Stomach (tissue), 9 donors: Measurements from ENCODE around the gene COX7A2. TPM values are rescaled to one million over a fixed set of nuclear protein-coding genes. Genes with fewer than 3 reads are reported as not detected.

ENCODE experiments used
- DNase-seq, 2 donors: peaks; one replicate each; pipeline versions ENCODE4 v3.0.0 to v3.0.0-alpha.2; 2013 to 2019
- H3K27ac ChIP-seq, 5 donors: fragments of 200-600 bp in 4 of 5; sonication (generic) in 4 of 5; one replicate each; pipeline ENCODE4 v1.5.1; 2013 to 2019; ENCODE audit warnings: mild to moderate bottlenecking in 1 of 5, moderate library complexity in 1 of 5
- H3K27me3 ChIP-seq, 3 donors: fragments of 200-600 bp; sonication (generic); one replicate each; pipeline ENCODE4 v1.5.1; 2017 to 2019; ENCODE audit warnings: mixed run types in 1 of 3
- H3K36me3 ChIP-seq, 4 donors: fragments of 200-600 bp; sonication (generic); 1 replicate in 3 of 4; 2 replicates in 1 of 4; pipeline ENCODE4 v1.5.1; 2016 to 2019
- H3K4me1 ChIP-seq, 4 donors: fragments of 200-600 bp; sonication (generic); one replicate each; pipeline ENCODE4 v1.5.1; 2016 to 2019
- H3K4me3 ChIP-seq, 4 donors: fragments of 200-600 bp; sonication (generic) in 3 of 4; one replicate each; pipeline ENCODE4 v1.5.1; 2016 to 2019; ENCODE audit warnings: mild to moderate bottlenecking in 1 of 4
- H3K9me3 ChIP-seq, 4 donors: fragments of 200-600 bp; sonication (generic); one replicate each; pipeline ENCODE4 v1.5.1; 2016 to 2019
- EP300 ChIP-seq: sonication (generic); formaldehyde crosslinking; IDR thresholded peaks from one replicate; pipeline ENCODE4 v1.6.1; 2017; ENCODE audit warnings: antibody characterized with exemption
- POLR2A ChIP-seq, 4 donors: fragments of 450-650 bp; IDR thresholded peaks; one replicate each; pipeline ENCODE4 v1.6.1; 2016; ENCODE audit warnings: antibody characterized with exemption in 4 of 4, control low read depth in 2 of 4, mild to moderate bottlenecking in 1 of 4, moderate library complexity in 1 of 4
- POLR2AphosphoS5 ChIP-seq, 3 donors: sonication (generic); formaldehyde crosslinking; IDR thresholded peaks; one replicate each; pipeline ENCODE4 v1.6.1; 2016; ENCODE audit warnings: antibody characterized with exemption in 3 of 3
- WGBS, 5 donors: extraction: QIAGEN DNeasy Blood & Tissue Kit in 3 of 5; methylation state at CpG; one replicate each; pipeline versions ENCODE4 v1.1.5 to v1.1.7; 2013 to 2018; 5-methylcytosine and 5-hydroxymethylcytosine counted together
- intact Hi-C: fragments of 100-400 bp; cut with DNase I; formaldehyde crosslinking; loops from one replicate; pipeline ENCODE4 v1.15.1; 2023; ENCODE audit warnings: low total_unique reads
- polyA plus RNA-seq, 3 donors: library from polyadenylated mRNA; stranded (reverse); fragments of 200-250 nt; gene quantifications; one replicate each; pipeline ENCODE4 v1.2.3, GENCODE V29; 2013
- total RNA-seq, 5 donors: library from RNA; depleted of rRNA; stranded (reverse); fragments of >200 nt; gene quantifications; one replicate each; pipeline versions ENCODE4 v1.1.0 to v1.2.3, GENCODE V29; 2014 to 2016
- TF ChIP-seq, protein P1 (sequence below), 7 experiments: fragments of 450-650 bp in 4 of 7; fragments of 200-600 bp in 3 of 7; sonication (generic) in 3 of 7; IDR thresholded peaks; one replicate each; pipeline ENCODE4 v1.5.1; 2016 to 2019; ENCODE audit warnings: antibody characterized with exemption in 7 of 7, control low read depth in 2 of 7, mild to moderate bottlenecking in 1 of 7
- donor health status: healthy with polysubstance abuse.
- donor health status: Bipolar disorder and iron deficiency.
- donor health status: healthy.

Gene COX7A2
- total and polyA plus RNA-seq, 8 donors, result 27.8 to 1,513 (median 406) TPM

DNA sequence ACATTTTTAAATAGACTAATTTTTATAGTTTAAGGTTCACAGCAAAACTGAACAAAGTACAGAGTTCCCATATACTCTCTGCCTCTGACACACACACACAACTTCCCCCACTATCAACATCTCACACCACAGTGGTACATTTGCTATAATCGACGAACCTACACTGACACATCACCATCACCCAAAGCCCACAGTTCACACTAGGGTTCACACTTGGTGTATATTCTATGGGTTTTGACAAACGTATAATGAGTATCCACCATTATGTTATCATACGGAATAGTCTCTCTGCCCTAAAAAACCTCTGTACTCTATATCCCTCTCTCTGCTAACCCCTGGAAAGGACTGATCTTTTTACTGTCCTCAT lies 25.4 kb upstream of the COX7A2 start:
- Histone ChIP-seq H3K9me3 (no peaks in the 10 kb centered on the region), H3K27ac (peak overlapping the region in 1 of 5 donors; percentile 28), H3K4me1 (peaks cover 9 to 62% (median 34%) of the 10 kb centered on the region in 4 donors), H3K36me3 (peaks cover 5 to 27% (median 19%) of the 10 kb centered on the region in 4 donors), H3K27me3 (no peaks in the 10 kb centered on the region), H3K4me3 (no peak overlapping the region)
- intact Hi-C loops, result loop anchor here (10.0 kb wide), 1 partner anchor 256 kb away; no protein-coding TSS in a partner anchor
- TF ChIP-seq, protein P1, sequence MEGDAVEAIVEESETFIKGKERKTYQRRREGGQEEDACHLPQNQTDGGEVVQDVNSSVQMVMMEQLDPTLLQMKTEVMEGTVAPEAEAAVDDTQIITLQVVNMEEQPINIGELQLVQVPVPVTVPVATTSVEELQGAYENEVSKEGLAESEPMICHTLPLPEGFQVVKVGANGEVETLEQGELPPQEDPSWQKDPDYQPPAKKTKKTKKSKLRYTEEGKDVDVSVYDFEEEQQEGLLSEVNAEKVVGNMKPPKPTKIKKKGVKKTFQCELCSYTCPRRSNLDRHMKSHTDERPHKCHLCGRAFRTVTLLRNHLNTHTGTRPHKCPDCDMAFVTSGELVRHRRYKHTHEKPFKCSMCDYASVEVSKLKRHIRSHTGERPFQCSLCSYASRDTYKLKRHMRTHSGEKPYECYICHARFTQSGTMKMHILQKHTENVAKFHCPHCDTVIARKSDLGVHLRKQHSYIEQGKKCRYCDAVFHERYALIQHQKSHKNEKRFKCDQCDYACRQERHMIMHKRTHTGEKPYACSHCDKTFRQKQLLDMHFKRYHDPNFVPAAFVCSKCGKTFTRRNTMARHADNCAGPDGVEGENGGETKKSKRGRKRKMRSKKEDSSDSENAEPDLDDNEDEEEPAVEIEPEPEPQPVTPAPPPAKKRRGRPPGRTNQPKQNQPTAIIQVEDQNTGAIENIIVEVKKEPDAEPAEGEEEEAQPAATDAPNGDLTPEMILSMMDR (IDR thresholded peaks at IDR 0.05), result no peak
- TF ChIP-seq POLR2A (IDR thresholded peaks at IDR 0.05) (no peak), POLR2AphosphoS5 (IDR thresholded peaks at IDR 0.05) (no peak), EP300 (no peak)
- 85 to 92% (median 89%) methylated on average over 4 of the region's 4 CpGs for WGBS, 5 donors
- no peak for DNase-seq

DNA sequence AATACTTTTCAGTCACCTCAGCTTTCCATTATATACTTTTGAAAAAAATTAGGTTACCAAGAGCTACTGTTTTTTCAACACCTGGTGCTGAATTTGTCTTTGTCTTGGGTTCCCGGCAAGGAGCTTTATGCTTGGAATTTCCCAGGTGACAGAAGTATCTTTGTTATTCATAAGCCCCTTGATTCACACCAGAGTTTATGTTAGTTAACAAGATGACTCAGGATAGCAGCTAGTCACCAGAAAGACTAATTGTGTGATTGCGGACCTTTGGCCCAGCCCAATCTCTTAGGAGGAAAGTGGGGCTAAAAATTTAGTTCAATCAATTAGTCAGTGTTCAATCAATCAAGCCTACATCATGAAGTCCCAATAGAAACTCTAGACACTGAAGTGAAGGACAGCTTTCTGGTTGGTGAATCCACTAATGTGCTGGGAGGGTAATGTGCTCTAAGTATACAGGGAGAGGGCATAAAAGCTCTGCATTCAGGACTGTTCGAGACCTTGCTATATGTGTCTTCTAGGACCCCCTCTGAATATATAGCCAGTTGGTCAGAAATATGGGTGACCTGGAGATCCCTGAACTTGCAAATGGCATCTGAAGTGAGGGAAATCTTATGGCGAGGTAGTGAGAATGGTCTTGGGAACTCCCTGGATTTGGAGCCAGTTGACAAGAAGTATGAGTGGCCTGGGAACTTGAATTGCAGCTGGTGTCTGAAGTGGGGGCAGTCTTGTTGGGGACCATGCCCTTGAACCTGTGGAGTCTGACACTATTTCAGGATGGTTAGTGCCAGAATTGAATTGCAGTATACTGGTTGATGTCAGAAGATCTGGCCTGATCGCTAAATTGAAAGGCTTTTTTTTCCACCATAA lies 24.8 kb upstream of the COX7A2 start:
- DNase-seq, result no peak
- intact Hi-C loops, result loop anchor here (10.0 kb wide), 1 partner anchor 256 kb away; no protein-coding TSS in a partner anchor
- Histone ChIP-seq H3K4me3 (no peak overlapping the region), H3K27me3 (no peaks in the 10 kb centered on the region), H3K9me3 (no peaks in the 10 kb centered on the region), H3K36me3 (peaks cover 5 to 33% (median 26%) of the 10 kb centered on the region in 4 donors), H3K27ac (peak overlapping the region in 3 of 5 donors; percentile 21 to 39 (median 28)), H3K4me1 (peaks cover 5 to 59% (median 32%) of the 10 kb centered on the region in 4 donors)
- TF ChIP-seq, protein P1 (IDR thresholded peaks at IDR 0.05), result no peak
- no peak for TF ChIP-seq EP300
- TF ChIP-seq POLR2A (IDR thresholded peaks at IDR 0.05), result no peak
- no peak for TF ChIP-seq POLR2AphosphoS5 (IDR thresholded peaks at IDR 0.05)
- WGBS, 5 donors, result 62 to 69% (median 68%) methylated on average over 5 of the region's 5 CpGs

DNA sequence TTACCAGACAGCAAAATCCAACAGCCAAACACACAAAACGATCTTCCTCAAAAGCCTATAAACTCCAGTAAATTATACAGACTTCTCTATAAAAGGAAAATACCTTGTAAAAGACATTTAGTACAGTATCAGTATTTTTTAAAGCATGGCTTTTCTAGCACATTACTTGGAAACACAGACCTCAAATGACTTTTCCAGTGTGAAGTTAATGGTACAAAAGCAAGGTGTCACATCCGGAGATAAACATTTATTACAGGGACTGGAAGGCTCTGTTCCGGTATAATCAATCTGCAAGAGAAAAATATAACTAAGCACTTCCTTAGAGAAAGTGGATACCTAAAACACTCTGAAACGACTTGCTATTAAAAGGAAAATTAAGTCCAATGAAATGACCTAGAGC lies 23.9 kb upstream of the COX7A2 start:
- Histone ChIP-seq H3K27ac (peak overlapping the region in 2 of 5 donors; percentile 21 to 39), H3K27me3 (no peaks in the 10 kb centered on the region), H3K9me3 (no peaks in the 10 kb centered on the region), H3K4me3 (no peak overlapping the region), H3K4me1 (peaks cover 0 to 57% (median 32%) of the 10 kb centered on the region in 4 donors), H3K36me3 (peaks cover 5 to 37% (median 31%) of the 10 kb centered on the region in 4 donors)
- intact Hi-C loops, result loop anchor here (10.0 kb wide), 1 partner anchor 257 kb away; no protein-coding TSS in a partner anchor
- DNase-seq, result no peak
- TF ChIP-seq POLR2A (IDR thresholded peaks at IDR 0.05) (no peak), EP300 (no peak), POLR2AphosphoS5 (IDR thresholded peaks at IDR 0.05) (no peak)
- TF ChIP-seq, protein P1 (IDR thresholded peaks at IDR 0.05), result no peak
- 30 to 45% (median 38%) methylated on average over 4 of the region's 4 CpGs for WGBS, 5 donors

DNA sequence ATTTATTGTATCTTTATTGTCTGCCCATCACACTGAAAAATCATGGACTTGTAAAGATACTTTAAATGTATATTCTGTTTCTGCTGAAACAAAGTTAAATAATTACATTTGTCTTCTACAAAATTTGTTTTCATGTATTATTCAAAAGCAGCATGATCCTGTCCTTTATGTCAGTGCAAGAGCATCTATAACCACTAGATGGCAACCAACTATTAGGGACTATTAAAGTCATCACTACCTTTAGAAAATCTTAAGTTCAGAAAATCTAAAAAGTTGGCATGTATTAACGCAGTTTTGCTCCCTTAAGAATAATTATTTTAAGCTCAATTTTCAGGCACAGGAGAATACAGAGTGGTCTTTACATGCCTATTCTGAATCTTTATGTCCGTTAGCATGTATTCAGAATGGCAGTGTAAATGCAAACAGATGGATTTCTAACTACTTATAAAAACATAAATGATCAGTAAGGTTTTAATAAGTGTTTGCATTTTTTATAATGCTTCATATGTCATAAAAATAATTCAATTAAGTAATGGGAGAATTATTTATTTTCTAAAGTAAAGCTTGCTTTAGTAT lies 23.2 kb upstream of the COX7A2 start:
- Histone ChIP-seq H3K27ac (no peak overlapping the region), H3K36me3 (peaks cover 5 to 38% (median 32%) of the 10 kb centered on the region in 4 donors), H3K4me1 (peaks cover 0 to 51% (median 30%) of the 10 kb centered on the region in 4 donors), H3K27me3 (no peaks in the 10 kb centered on the region), H3K9me3 (no peaks in the 10 kb centered on the region), H3K4me3 (no peak overlapping the region)
- 48 to 55% (median 51%) methylated on average over 2 of the region's 2 CpGs for WGBS, 5 donors
- no peak for TF ChIP-seq EP300
- TF ChIP-seq, protein P1 (IDR thresholded peaks at IDR 0.05), result peak in 5 of 7 experiments; percentile 54 to 81 (median 74)
- intact Hi-C loops, result loop anchor here (10.0 kb wide), 1 partner anchor 258 kb away; no protein-coding TSS in a partner anchor
- peak in 1 of 2 donors; percentile 68 for DNase-seq
